ENCODE data around the gene SGCA.

Gene SGCA

GRCh38 chr17:50175035-50175807 lies 9.4 kb downstream of the SGCA start:
- in situ Hi-C loops (cut with HindIII; ENCODE audit: low pct_ligation_motif_present, low pct_unique_long_range_greater_than_20kb, low sequenced_read_pairs), result no loop called here

GRCh38 chr17:50176559-50177357 lies 11.0 kb downstream of the SGCA start:
- in situ Hi-C loops (cut with HindIII; ENCODE audit: low pct_ligation_motif_present, low pct_unique_long_range_greater_than_20kb, low sequenced_read_pairs), result no loop called here
- DNase-seq, result no peak

More at GRCh38 chr17:50175035-50175807, 9.4 kb downstream of the SGCA start:
- DNase-seq, result no peak

- DNase-seq, result no peak
- in situ Hi-C loops (cut with HindIII; ENCODE audit: low pct_ligation_motif_present, low pct_unique_long_range_greater_than_20kb, low sequenced_read_pairs), result no loop called here
Measured at GRCh38 chr17:50177476-50177875, 11.7 kb downstream of the SGCA start.

GRCh38 chr17:50177983-50178834 lies 12.4 kb downstream of the SGCA start:
- in situ Hi-C loops (cut with HindIII; ENCODE audit: low pct_ligation_motif_present, low pct_unique_long_range_greater_than_20kb, low sequenced_read_pairs), result no loop called here
- peak; percentile 93 for DNase-seq

GRCh38 chr17:50180111-50180510 lies 14.3 kb downstream of the SGCA start:
- in situ Hi-C loops (cut with HindIII; ENCODE audit: low pct_ligation_motif_present, low pct_unique_long_range_greater_than_20kb, low sequenced_read_pairs), result no loop called here
- no peak for DNase-seq

- in situ Hi-C loops (cut with HindIII; ENCODE audit: low pct_ligation_motif_present, low pct_unique_long_range_greater_than_20kb, low sequenced_read_pairs), result no loop called here
- DNase-seq, result no peak
Measured at GRCh38 chr17:50180620-50181019, 14.8 kb downstream of the SGCA start.

DNA sequence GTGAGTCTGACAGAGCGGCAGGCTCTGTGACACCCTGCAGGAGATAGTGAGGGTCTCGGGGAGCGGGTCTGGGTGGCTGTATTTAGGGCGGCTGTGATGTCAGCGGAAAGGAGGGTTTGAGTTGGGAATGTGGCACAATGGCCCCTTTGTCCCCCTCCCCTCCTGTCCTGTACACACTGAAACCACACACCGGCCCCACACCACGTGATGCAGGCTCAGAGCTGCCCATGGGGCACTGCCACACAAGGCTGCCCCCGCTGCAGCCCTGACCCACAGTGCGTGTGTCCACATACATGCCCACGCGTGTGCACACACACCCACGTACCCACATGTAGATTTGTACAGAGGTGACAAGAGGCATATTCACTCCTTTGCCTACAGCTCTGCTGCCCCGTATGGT lies 15.3 kb downstream of the SGCA start:
- in situ Hi-C loops (cut with HindIII; ENCODE audit: low pct_ligation_motif_present, low pct_unique_long_range_greater_than_20kb, low sequenced_read_pairs), result no loop called here

DNA sequence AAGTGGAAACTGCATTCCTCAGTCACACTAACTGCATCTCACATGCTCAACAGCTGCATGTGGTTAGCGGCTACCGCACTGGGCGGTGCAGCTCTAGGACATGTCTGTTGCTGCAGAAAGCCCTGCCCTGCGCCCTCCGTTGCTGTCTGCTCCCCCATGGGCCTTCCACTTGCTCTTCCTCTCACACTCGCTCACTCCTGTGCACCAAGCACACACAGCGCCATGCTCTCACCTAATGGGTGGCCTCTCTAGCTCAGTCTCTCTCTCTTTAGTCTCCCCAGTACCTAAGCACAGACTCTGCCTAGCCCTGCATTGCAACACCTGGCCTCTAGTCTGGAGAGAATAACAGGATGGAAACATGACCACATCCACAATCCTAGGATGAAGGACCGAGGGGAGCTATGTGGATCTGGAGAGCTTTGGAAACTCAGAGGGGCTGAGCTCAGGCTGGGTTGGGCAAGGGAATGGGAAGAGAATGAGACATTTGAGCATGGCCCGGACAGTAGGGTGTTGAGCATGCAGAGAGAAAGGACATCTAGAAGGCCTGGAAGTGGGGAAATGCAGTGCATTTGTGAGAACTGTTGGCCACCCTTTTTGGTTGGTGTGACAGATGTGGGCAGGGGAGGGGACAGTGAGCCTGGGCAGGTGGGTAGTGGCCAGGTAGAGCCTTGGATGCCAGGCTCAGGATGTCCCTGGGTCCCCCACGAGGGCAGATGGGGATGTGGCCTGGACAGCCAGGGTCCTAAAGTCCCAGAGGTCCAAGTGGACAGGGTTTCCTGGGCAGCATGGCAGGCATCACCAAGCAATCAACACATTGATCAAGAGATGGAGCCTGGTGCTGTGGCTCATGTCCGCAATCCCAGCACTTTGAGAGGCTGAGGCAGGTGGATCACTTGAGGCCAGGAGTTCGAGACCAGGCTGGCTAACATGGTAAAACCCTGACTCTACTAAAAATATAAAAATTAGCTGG lies 16.1 kb downstream of the SGCA start:
- in situ Hi-C loops (cut with HindIII; ENCODE audit: low pct_ligation_motif_present, low pct_unique_long_range_greater_than_20kb, low sequenced_read_pairs), result no loop called here
- DNase-seq, result no peak

More for the DNA sequence above, 15.3 kb downstream of the SGCA start:
- DNase-seq, result no peak

- in situ Hi-C loops (cut with HindIII; ENCODE audit: low pct_ligation_motif_present, low pct_unique_long_range_greater_than_20kb, low sequenced_read_pairs), result no loop called here
- DNase-seq, result no peak
Measured at GRCh38 chr17:50182783-50183420, 17.1 kb downstream of the SGCA start.

DNA sequence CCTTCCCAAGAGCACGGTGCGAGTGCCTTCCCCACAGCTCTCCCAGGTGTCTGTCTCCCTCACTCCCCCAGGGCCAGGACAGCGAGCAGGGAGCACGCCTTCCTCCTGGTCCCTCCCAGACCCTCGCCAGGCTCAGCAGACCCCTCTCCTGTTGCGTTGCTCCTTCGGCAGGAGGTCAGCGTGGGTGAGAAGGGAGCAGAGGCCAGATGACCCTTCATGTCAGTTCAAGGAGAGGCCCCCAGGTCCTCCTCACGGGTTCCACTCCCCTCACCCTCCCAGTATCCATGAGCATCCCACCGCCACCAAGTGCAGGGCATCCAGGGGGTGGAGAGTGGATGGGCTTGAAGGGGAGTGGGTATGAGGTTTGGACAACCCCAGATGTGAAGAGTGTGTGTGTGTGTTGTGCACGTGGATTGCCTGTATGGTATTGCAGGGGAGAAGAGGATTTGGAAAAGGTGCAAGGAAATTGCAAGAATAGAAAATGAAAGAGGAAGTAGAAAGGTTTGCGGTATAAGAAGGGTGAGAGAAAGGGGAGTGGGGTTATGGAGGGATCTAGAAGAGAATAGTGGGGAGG lies 17.7 kb downstream of the SGCA start:
- no peak for DNase-seq
- in situ Hi-C loops (cut with HindIII; ENCODE audit: low pct_ligation_motif_present, low pct_unique_long_range_greater_than_20kb, low sequenced_read_pairs), result no loop called here

- in situ Hi-C loops (cut with HindIII; ENCODE audit: low pct_ligation_motif_present, low pct_unique_long_range_greater_than_20kb, low sequenced_read_pairs), result no loop called here
- DNase-seq, result no peak
Measured at GRCh38 chr17:50184064-50184463, 18.3 kb downstream of the SGCA start.

DNA sequence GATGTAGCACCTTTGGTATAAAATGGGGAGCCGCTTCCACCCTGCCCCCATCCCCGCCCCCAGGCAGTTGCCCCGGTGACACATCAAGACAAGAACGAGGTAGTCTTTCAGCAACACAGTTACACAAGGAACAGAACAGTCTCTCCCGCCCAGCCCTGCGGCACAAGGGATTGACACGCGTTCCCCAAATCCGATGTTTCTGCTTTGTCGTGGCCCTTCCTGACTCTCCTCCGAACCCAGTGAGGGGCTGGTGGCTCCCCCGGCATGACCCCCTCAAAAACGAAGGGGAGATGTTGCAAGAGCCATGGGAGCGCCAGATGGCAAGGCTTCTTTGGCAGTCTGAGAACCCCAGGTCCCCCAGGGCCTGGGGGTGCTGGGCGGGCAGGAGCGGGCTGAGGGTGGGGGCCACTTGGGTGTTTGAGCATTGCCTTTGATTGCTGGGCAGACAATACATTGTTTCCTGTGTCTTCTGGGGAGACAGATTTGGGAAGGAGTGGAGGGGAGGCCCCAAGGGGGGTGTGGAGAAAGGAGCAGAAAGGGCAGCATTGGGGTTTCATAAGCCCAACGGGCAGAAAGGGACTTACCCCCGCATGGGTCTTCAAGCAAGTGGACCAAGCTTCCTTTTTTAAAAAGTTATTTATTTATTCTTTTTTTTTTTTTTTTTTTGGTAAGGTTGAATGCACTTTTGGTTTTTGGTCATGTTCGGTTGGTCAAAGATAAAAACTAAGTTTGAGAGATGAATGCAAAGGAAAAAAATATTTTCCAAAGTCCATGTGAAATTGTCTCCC lies 19.0 kb downstream of the SGCA start:
- in situ Hi-C loops (cut with HindIII; ENCODE audit: low pct_ligation_motif_present, low pct_unique_long_range_greater_than_20kb, low sequenced_read_pairs), result no loop called here
- no peak for DNase-seq

DNA sequence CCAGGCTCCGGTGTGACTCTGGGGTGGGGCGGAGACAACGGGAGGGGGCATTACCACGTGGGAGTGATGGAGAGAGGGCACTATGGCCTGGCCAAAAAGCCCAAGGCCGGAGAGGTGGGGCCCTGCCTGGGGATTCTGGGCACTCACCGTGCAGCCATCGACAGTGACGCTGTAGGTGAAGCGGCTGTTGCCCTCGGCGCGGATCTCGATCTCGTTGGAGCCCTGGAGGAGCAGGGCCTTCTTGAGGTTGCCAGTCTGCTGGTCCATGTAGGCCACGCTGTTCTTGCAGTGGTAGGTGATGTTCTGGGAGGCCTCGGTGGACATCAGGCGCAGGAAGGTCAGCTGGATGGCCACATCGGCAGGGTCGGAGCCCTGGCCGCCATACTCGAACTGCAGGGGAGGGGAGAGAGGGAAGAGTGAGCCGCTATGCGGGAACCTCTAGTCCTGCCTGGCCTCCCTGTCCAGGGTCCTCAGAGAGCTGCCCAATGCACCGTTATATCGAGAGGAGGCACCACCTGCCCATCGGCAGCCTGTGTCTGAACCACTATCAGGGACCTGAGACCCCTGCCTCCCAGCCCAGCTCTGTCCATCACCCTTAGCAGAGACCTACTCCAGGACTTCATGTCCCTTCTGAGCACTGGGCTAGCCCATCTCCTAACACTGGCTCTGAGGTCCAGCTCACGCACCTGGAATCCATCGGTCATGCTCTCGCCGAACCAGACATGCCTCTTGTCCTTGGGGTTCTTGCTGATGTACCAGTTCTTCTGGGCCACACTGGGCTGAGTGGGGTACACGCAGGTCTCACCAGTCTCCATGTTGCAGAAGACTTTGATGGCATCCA lies 20.0 kb downstream of the SGCA start:
- in situ Hi-C loops (cut with HindIII; ENCODE audit: low pct_ligation_motif_present, low pct_unique_long_range_greater_than_20kb, low sequenced_read_pairs), result no loop called here
- DNase-seq, result no peak

GRCh38 chr17:50186661-50187393 lies 21.0 kb downstream of the SGCA start:
- in situ Hi-C loops (cut with HindIII; ENCODE audit: low pct_ligation_motif_present, low pct_unique_long_range_greater_than_20kb, low sequenced_read_pairs), result no loop called here
- no peak for DNase-seq

- DNase-seq, result no peak
- in situ Hi-C loops (cut with HindIII; ENCODE audit: low pct_ligation_motif_present, low pct_unique_long_range_greater_than_20kb, low sequenced_read_pairs), result no loop called here
Measured at GRCh38 chr17:50187394-50187725, 21.6 kb downstream of the SGCA start.
